Fibroblast of skin of scalp (primary cell): ENCODE measurements around the gene SOX9.
"Not testable (repeated sequence)": the region's sequence is repeated elsewhere in the genome, so short reads cannot be mapped to it uniquely, and the experiment has no call there.

Experiments used
- DNase-seq: peaks from one replicate; pipeline ENCODE4 v3.0.0-alpha.2; 2013

The SOX9 gene

GRCh38 chr17:72111336-72111923, 9.4 kb upstream of the SOX9 start:
- no peak for DNase-seq

- DNase-seq = not testable (repeated sequence)
Measured at GRCh38 chr17:72111926-72112325, 8.9 kb upstream of the SOX9 start.

DNA sequence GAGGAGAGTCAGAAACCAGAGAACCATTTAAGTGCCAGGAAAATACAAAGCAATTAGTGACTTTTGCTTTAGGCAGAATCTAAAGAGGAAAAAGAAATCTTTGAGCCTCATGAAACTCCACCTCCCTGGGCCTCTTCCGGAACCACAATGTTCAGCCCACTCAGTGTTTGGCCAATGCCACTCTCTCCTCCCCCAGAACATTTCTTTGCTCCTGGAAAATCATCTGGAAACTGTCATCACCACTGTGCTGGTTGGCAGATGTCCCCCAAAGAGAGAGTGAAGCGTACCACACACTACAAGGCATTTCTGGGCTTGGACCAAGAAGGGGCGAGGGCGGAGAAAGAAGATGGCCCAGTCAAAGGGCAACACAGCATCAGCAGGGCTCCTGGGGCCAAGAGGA, 7.1 kb upstream of the SOX9 start:
- no peak for DNase-seq

DNA sequence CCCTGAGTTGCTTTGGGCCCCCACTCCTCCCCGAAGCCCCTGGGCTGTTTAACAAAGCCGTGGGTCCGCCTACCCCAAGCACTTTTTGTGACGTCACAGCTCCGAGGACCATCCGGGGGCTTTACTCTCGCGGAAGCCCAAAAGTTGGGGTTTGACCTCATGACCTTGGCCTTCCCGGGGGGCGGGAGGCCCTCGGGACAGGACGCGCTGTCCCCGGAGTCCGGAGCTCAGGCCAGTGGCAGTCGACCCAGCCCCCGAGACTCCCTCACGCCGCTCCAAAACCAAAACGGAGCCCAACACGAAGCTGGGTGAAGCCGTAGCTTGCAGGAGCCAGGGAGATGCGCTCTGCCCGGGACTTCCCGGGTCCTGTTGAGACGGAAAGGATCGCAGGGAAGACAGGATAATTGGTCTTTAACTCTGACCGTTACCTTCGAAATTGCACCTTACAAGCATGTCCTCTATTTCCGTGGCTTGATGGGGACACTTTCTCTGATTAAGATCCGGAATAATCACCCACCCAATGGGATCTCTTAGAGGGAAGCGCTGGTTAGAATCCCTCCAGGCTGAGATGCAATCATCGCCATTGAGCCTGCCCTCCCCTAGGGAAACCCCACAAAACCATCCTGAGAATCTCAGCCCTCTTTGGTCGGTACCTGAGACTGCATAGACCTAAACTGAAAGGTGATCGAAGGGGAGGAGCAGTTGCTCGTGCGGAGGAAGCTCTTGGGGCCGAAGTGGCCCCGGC, 4.9 kb upstream of the SOX9 start:
- DNase-seq = no peak

DNA sequence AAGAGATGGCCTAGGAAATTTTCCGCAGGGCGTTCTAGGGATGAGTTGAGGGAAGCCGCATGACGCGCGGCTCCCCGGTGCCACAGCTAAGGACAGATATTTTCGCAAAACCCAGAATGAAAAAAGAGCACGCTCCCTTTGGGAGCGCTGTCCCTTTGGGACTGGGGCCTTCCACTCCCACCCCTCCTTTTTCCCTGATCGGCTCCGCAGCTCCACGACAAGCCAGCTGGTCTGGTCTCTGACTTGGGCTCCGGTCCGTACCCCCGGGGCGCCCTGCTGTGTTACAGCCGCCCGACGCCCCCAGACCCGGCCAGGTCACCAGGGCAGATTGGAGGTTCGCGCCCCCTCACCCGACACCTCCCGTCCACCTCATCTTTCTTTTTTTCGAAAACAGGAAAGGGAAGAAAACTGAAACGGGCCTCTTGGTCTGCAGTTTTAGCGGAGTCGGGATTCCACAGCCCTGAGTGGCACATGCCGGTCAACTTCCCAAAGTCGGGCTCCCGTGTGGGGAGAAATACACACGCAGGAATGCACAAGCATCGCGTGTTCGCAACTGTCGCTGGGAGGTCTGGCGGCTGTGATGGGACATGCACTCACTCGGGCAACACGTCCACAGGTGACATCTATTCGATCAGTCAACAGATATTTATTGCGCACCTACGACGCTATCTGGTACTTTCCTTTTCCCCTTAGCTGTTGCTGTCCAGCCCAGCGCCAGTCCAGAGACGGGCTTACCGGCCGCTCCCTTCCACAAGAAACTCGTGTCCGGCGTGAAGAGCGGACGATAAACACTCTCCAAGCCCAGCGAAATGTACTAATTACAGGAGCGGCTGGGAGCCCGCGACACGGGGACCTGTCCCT, 3.9 kb upstream of the SOX9 start:
- no peak for DNase-seq

DNA sequence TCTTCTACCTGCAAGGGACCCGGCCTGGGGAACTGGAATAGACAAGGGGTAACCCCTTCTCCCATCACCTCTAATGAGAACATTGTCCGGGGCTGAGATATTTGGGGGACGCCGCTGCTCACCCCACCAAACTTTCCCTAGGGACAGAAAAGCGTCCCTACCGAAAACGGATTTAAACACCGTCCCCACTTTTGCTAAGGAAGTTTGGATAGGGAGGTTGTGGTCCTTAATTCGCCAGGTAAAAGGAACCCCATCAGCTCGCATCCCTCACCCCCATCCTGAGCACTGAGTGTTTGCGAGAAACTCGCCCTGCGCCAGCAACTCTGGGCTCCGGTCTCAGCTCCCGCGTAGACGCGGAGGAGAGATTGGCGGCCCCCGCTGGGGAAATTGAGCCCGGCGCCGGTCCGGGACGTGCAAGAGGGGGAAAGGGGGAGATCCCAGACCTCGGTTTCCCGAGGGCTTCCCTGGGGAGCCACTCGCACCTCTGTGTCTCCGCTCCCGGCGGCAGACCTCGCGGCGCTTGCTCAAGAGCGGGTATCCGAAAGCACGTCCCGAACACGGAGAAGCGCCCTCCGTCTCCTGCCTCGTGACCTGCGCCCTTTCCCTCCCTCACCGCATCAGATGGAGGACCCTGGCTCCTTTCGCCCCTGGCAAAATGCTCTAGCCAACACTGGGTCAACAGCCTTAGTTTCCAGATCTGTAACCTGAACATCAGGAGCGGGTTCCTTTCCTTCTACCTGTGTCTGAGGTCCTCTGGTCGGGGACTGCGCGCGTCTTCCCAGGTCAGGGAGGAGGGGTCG, 3.1 kb upstream of the SOX9 start:
- no peak for DNase-seq

- DNase-seq = peak; percentile 74
Measured at GRCh38 chr17:72118335-72119076, 2.3 kb upstream of the SOX9 start.

- DNase-seq = no peak
Measured at GRCh38 chr17:72119077-72119872, 1.5 kb upstream of the SOX9 start.

GRCh38 chr17:72119873-72120641, 763 bp upstream of the SOX9 start:
- DNase-seq = peak; percentile 37

DNA sequence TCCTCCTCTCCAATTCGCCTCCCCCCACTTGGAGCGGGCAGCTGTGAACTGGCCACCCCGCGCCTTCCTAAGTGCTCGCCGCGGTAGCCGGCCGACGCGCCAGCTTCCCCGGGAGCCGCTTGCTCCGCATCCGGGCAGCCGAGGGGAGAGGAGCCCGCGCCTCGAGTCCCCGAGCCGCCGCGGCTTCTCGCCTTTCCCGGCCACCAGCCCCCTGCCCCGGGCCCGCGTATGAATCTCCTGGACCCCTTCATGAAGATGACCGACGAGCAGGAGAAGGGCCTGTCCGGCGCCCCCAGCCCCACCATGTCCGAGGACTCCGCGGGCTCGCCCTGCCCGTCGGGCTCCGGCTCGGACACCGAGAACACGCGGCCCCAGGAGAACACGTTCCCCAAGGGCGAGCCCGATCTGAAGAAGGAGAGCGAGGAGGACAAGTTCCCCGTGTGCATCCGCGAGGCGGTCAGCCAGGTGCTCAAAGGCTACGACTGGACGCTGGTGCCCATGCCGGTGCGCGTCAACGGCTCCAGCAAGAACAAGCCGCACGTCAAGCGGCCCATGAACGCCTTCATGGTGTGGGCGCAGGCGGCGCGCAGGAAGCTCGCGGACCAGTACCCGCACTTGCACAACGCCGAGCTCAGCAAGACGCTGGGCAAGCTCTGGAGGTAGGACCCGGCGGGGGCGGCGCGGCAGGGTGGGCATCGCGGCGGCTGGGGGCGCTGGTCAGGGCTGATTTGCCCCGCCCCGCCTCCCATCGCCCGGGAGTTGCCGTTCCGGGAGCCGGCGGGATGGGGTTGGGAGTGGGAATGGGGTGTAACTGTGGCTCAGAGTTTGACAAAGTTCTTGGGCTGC, 567 bp downstream of the SOX9 start:
- peak; percentile 17 for DNase-seq

DNA sequence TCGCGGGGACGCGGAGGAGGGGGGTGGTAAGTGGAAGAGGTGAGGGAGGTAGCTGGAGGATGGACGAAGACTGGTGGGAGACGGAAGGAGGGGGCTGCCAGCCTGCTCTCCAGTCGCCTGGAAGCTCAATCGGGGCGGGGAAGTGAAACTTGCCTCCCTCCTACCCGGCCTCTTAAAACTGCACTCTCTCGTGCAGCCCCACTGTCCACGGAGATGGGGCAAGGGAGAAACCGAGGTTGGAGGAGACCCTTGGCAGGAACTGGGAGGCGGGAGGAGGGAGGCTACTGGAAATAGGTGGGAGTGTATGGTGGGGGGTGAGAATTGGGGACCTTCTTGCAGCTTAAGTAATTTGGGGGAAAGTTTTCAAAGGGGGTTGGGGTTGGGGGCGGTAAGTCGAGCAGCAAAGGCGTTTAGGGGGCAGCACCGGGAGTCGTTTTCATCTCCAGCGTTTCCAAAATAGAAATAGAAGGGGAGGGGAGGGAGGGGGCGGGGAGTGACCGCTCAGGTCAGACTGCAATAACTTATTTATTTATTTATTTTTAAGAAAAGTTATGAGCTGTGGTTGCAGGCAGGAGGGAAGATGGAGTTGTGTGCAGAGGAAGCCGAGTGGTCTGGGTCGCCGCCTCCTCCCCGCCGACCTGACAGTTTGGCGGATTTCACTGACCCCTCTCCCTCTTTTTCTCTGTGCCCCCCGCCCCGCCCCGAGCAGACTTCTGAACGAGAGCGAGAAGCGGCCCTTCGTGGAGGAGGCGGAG, 1.4 kb downstream of the SOX9 start:
- no peak for DNase-seq

GRCh38 chr17:72122765-72123529, 2.1 kb downstream of the SOX9 start:
- peak; percentile 31 for DNase-seq

DNA sequence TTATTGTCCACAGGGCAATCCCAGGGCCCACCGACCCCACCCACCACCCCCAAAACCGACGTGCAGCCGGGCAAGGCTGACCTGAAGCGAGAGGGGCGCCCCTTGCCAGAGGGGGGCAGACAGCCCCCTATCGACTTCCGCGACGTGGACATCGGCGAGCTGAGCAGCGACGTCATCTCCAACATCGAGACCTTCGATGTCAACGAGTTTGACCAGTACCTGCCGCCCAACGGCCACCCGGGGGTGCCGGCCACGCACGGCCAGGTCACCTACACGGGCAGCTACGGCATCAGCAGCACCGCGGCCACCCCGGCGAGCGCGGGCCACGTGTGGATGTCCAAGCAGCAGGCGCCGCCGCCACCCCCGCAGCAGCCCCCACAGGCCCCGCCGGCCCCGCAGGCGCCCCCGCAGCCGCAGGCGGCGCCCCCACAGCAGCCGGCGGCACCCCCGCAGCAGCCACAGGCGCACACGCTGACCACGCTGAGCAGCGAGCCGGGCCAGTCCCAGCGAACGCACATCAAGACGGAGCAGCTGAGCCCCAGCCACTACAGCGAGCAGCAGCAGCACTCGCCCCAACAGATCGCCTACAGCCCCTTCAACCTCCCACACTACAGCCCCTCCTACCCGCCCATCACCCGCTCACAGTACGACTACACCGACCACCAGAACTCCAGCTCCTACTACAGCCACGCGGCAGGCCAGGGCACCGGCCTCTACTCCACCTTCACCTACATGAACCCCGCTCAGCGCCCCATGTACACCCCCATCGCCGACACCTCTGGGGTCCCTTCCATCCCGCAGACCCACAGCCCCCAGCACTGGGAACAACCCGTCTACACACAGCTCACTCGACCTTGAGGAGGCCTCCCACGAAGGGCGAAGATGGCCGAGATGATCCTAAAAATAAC, 3.0 kb downstream of the SOX9 start:
- DNase-seq = no peak

- DNase-seq = no peak
Measured at GRCh38 chr17:72124438-72124775, 3.6 kb downstream of the SOX9 start.

DNA sequence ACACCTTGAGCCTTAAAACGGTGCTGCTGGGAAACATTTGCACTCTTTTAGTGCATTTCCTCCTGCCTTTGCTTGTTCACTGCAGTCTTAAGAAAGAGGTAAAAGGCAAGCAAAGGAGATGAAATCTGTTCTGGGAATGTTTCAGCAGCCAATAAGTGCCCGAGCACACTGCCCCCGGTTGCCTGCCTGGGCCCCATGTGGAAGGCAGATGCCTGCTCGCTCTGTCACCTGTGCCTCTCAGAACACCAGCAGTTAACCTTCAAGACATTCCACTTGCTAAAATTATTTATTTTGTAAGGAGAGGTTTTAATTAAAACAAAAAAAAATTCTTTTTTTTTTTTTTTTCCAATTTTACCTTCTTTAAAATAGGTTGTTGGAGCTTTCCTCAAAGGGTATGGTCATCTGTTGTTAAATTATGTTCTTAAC, 4.4 kb downstream of the SOX9 start:
- DNase-seq = no peak

DNA sequence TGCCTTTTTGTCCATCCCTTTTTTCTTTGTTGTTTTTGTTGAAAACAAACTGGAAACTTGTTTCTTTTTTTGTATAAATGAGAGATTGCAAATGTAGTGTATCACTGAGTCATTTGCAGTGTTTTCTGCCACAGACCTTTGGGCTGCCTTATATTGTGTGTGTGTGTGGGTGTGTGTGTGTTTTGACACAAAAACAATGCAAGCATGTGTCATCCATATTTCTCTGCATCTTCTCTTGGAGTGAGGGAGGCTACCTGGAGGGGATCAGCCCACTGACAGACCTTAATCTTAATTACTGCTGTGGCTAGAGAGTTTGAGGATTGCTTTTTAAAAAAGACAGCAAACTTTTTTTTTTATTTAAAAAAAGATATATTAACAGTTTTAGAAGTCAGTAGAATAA, 4.9 kb downstream of the SOX9 start:
- no peak for DNase-seq
